ENCODE results near the gene ADPRHL1. TPM values are rescaled to one million over a fixed set of nuclear protein-coding genes. Genes with fewer than 3 reads are reported as not detected.
A peak's percentile ranks its signal among the peaks of the same experiment; 100 is the strongest.

Gene ADPRHL1
- total RNA-seq: 0.20 and 0.44 TPM in 2 replicates

DNA sequence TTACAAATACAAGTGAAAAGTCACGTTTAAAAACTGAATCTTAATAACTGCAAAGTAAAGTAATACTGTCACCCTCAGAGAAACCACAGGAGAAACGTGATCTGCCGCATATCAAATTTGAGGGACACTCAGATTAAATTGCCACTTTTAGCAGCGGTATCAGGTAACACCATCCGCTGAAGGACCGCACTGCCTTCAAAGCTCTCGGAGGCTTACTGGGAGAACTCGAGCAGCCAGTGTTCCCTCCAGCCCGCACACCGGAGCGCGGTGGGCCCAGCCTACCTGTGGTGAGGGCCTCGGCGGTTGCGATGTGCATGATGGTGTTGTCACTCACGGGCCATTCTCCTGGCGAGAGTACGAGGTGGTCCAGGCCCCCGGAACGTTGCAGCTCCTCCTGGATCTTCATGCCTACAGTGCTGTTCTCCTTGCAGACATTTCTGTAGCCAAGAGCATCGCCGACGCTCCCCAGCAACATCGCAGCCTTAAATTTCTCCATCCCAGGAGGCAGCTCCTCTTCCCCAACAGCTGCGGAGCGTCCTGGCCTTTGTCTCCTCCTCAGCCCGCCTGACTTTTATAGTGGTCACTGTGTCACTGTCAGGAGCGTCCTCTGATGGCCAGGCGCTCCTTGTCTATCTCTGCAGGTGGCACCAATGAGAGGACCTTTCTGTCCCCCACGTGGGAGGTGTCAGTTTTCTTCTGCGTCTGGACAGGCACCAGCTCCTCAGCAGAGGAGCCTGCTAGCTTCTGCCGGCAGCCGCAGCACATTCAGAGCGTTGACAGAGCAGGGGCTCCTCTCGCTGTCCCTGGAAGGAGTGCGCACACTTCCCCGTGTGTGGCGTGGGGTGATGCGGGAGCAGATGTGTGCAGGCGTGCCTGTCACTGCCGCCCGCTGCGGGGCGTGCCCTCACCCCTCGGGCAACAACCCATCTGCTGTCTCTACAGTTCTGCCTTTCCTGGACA lies at the start of gene ADPRHL1:
Gene ADPRHL1 (minus strand): TSS at position 547 of the 960 bp plus-strand sequence. CDS start 51 bp downstream, at position 496.
- DNase-seq (ENCODE audit: low read depth in 2 of 2): no peak

DNA sequence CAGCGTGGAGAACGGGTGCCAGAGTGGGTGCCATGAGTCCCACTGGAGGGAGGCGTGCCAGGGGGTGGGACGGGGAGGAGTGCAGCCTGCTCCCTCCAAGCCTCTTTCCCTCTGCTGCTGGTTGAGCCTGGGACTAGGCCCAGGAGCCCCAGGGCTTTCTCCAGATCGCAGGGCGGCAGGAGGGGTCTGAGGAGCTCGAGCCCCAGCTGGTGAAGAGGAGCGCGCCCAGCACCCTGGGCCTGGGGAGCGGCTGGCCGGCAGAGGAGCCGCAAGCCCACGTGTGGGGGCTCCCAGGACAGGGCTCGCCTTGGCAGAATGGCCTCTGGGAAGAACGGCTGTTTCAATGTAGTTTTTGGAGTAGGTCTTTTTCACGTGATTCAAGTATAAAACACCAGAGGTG lies 49.4 kb upstream of the ADPRHL1 start:
- DNase-seq (ENCODE audit: low read depth in 2 of 2): no peak

DNA sequence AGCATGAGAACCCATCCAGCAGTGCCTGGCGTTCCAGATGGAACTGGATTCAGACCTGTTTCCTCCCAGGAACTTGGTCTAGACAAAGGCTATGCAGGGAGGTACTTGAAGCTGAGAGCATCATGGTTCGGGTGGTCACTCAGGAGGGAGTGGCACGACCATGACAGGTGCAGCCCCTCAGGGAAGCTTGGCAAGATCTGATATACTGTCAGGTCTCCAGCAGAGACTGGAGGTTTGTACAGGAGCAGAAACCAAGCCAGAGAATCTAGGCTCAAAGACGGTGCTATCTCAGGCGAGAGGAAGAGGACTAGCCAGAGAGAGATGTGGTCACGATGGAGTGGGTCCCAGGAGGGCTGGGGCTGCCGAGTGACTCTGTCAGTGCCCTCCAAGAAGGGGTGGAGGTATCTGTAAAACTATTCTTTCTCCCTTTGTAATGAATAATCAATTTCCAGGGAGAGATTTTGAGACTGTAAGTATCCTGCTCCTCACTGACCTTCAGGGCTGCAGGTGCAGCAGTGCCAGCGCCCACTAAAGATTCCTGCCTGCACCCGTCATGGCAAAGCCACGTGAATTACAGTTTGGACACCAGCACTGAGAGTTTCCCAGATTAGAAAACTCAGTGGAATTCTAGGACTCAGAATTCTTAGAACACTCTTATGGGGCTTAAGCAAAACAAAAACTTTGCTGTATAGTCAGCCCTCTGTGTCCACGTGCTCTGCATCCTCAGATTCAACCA lies 47.4 kb upstream of the ADPRHL1 start:
- DNase-seq (ENCODE audit: low read depth in 2 of 2): no peak

DNA sequence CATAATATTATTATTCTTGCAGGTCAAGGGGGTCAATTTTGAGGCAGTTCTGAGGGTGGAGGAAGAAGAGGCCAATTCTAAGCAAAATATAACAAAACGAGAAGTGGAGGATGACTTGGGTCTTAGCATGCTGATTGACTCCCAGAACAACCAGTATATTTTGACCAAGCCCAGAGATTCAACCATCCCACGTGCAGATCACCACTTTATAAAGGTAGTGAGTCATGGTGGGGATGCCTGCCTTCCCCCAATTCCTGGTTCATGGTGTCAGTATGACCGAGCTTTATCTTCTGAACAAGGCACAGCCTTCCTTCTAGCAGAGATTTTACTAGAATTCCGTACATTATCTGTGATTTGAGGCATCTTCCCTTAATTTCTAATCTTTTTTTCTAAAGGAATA lies 46.6 kb upstream of the ADPRHL1 start:
- DNase-seq (ENCODE audit: low read depth in 2 of 2): peak in 1 of 2 donors; percentile 41

DNA sequence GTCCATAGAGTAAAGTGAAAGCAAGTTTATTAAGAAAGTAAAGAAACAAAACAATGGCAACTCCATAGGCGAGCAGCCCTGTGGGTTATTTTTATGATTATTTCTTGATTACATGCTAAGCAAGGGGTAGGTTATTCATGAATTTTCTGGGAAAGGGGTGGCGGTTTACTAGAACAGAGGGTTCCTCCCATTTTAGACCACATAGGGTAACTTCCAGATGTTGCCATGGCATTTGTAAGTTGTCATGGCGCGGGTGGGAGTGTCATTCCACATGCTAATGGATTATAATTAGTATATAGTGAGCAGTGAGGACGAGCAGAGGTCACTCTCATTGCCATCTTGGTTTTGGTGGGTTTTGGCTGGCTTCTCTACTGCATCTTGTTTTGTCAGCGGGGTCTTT lies 45.6 kb upstream of the ADPRHL1 start:
- no peak for DNase-seq (ENCODE audit: low read depth in 2 of 2)

DNA sequence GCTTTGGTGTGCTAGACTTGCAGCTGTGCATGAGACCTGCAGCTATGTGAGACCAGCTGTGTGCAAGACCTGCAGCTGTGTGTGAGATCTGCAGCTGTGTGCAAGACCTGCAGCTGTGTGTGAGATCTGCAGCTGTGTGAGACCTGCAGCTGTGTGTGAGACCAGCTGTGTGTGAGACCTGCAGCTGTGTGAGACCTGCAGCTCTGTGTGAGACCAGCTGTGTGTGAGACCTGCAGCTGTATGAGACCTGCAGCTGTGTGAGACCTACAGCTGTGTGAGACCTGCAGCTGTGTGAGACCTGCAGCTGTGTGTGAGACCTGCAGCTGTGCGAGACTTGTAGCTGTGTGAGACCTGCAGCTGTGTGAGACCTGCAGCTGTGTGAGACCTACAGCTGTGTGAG lies 43.9 kb upstream of the ADPRHL1 start:
- DNase-seq (ENCODE audit: low read depth in 2 of 2): no peak

DNA sequence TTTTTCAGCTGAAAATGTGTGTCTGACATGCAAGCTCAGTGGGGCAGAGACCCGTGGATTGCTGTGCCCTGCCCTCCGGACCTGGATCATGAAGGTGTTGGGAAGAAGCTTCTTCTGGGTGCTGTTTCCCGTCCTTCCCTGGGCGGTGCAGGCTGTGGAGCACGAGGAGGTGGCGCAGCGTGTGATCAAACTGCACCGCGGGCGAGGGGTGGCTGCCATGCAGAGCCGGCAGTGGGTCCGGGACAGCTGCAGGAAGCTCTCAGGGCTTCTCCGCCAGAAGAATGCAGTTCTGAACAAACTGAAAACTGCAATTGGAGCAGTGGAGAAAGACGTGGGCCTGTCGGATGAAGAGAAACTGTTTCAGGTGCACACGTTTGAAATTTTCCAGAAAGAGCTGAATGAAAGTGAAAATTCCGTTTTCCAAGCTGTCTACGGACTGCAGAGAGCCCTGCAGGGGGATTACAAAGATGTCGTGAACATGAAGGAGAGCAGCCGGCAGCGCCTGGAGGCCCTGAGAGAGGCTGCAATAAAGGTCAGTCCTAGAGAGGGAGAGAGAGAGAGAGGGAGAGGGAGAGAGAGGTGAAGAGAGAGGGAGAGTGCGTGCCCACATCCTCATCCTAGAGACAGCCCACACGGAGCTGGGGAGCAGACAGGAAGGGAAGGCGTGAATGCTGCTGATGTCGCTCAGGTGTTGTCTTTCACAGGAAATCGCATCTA lies 42.4 kb upstream of the ADPRHL1 start:
- DNase-seq (ENCODE audit: low read depth in 2 of 2): peak in 1 of 2 donors; percentile 35

DNA sequence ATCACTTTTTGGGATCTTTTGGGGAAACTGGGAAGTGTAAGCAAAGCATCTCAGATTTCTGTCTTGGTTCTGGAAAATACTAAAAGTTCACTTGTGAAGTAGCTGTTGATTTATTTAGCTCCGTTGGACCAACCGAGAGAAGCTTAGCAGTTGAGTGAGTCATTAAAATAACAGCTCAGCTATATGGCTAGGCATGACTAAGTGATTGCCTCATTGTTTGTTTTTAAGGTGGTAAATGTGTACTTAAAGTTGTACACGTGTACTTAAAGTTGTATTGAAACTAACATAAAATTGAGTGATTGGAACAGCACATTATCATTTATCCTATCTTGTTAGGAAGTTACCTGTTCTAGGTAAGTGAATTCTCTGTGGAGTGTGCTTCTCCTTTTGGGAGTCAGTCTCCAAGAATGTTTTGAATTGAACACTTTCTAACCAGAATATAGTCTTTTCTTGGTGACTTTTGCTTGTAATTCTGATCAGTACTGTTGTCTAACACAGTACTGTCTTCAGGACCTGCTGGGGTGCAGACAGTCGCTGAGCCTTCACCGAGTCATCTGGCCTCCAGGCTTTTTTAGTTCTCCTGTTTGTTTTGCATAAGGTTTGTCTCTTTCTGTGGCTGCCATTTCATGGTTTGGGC lies 40.1 kb upstream of the ADPRHL1 start:
- peak; percentile 82 to 94 for DNase-seq (ENCODE audit: low read depth in 2 of 2)

DNA sequence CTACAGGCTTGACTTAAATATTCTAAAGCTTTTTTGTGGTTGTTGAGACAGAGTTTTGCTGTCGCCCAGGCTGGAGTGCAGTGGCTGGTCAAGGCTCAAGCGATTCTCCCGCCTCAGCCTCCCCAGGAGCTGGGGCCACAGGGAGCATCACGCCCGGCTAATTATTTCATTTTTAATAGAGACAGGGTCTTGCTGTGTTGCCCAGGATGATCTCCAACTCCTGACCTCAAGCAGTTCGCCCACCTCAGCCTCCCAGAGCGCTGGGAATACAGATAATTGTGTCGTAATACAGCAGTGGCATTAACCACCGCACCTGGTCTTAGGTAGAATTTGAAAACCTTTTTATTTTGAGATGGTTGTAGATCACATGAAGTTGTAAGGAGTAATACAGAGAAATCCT lies 38.7 kb upstream of the ADPRHL1 start:
- no peak for DNase-seq (ENCODE audit: low read depth in 2 of 2)

DNA sequence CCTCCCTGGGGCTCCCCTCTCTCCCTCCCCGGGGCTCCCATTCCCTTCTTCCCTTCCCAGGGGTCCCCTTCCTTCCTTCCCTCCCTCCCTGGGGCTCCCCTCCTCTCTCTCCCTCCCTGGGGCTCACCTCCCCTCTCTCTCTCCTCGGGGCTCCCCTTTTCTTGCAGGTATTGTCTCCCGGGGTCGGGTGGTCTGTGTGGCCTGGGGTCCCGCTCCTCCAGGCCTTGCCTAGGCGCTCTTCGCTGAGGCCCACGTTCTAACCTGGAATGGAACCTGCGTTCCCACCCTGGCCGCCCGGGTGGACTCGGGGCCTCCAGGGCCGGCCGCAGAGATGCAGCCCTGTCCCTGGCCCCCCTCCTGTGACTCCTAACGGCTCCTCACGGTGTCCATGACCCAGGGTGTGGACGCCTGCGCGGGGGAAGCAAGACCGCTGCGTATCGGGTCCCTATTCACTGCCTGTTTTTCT lies 38.2 kb upstream of the ADPRHL1 start:
- DNase-seq (ENCODE audit: low read depth in 2 of 2): peak; percentile 39 to 50

DNA sequence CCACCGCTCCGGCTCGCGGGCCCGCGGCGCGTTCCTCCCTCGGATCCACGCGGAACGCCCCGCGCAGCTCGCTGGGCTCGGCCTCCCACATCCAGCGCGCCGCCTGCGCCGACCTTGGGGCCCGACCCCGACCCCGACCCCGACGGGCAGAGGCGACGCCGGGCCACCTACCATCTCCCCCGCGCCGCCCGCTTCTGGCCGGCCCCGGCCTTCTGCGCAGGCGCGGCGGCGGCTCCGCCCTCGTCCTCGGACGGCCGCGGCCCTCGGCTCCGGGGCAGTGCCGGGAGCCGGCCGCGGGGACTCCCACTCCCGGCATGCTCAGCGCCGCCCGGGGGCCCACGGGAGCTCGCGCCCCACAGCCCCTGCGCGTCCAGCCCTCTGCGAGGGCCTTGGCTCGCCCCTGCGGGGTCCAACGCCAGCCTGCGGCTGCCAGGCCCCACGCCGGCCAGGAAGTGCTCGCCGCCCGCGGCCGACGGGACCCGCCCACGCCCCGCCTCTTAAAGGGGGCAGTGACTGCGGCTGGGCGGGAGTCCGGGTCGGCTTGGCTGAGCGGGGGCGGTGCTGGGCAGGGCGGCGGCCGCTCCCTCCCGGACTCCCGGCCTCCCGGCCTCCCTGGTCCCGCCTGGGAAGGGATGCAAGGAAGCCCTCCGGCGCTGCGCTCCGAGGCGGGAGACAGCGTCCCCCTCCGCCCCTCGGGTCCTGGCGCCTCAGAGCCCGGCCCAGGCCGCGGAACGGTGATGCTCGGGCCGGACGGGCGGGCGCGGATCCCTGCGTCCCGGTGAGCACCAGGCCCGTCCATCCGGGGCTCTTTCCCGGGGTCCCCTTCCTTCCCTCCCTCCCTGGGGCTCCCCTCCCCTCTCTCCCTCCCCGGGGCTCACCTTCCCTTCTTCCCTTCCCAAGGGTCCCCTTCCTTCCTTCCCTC lies 37.5 kb upstream of the ADPRHL1 start, which contains the start of gene DCUN1D2:
Gene DCUN1D2 (minus strand): TSS at position 216 of the 922 bp plus-strand sequence. CDS start 42 bp downstream, at position 174.
- peak; percentile 98 to 99 for DNase-seq (ENCODE audit: low read depth in 2 of 2)

DNA sequence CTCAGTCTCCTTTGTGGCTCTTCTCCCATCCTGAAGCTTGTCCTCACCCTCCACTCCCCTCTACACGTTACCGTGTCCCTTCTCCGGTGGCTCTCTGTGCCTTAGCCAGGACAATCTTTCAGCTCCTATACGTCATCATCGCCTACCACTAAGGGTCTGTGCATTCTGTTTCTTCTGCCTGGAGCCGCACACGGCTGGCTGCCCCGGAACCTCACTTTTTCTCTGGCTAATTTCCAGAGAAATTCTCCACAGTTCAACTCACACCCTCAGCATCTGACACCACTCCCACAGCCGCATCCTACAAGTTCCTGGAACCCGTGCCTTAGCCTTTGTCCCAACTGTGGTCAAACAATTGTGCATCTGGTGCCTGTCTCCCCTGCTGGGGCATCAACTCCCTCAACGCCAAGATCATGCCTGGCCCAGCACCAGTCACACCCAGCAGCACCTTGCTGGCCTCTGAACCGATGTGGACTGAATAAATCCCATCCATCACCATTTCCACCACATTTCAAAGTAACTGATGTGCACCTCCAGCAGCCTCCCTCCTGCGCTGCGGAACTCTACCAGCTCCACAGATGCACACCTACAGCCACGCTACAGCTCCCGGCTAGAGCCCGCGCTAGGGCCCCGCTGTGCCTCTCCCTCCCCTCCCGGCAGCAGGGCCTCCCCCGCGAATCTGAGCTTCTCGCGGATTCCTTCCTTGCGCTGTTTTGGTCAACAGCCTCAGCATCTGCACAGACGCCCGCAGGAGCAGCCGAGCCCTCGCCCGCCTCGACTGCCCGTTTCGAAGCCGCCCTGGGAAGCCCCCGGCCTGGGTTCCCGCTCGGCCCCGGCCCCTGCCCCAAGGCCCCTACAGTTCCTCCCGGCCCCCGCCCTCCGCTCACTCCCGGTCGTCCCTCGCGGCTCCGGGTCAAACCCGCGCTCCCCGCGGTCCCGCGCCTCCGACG lies 36.5 kb upstream of the ADPRHL1 start:
- peak; percentile 43 to 51 for DNase-seq (ENCODE audit: low read depth in 2 of 2)

DNA sequence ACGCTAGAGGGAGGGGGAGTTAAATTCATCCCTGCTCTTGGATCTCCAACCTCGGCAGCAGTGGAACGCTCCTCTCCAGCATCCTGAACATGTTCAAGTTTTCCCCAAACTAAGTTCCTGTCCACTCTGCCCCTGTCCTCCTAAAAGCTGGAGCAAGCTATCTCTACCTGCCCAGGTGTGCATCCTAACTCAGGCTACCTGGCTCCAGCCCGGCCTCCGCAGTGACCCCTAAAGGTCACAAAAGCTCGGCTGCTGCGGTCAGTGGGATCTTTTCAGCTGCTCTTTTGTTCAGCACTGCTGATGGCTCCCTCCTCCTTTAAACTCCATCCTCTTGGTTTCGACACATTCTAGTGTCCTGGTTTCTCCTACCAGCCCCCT lies 35.9 kb upstream of the ADPRHL1 start:
- DNase-seq (ENCODE audit: low read depth in 2 of 2): no peak

DNA sequence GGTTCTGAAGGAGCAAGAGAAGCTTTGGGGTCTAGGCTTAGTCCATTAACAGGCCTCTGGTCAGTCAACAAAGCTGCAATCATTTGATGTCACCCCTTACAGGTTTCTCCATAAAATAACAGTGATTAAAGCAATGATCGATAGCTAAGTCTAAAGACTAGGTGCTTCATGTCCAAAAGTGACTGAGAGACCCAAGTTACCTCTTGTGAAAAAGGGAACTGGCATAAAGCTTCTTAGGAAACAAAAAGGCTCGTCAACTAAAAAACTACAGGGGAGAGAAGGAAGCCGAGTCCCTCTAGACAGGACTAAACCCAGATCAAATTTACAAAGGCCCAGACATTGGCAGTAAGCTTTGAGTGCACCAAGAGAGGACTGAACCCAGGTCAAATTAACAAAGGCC lies 35.0 kb upstream of the ADPRHL1 start:
- no peak for DNase-seq (ENCODE audit: low read depth in 2 of 2)

DNA sequence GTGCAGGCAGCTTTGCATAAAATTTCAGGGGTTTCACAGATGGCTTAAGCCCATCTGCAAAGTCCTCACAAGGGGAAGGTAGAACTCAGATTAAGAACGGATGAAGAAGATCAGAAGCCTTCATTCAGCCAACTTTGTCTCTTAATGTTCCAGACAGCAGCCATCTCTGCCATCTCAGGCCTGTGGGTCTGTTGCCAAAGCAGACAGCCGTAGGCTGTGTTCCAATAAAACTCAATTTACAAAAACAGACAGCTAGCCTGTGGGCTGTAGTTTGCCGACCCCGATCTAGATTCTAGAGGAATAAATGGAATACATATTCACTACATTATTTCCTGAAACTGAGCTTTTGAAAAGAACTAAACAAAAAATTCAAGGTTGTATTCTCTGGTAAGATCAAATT lies 33.4 kb upstream of the ADPRHL1 start:
- no peak for DNase-seq (ENCODE audit: low read depth in 2 of 2)

DNA sequence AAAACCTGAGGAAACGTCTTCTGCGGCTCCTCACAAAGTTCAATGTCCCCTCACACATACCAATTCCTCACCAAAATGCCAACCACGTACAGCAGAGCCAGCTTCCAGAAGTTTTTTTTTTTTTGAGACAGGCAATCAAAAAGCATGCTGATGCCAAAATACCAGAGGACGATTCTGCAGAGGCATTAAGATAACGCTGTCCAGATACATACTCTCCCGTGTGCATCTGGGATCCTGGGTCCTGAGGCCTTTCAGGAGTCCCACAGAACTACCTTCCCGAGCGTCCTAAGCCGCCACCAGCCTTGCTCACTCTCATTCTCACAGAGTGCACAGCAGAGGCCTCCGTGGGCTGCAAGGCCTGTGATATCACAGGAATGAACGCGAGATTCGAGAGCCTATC lies 32.3 kb upstream of the ADPRHL1 start:
- no peak for DNase-seq (ENCODE audit: low read depth in 2 of 2)

DNA sequence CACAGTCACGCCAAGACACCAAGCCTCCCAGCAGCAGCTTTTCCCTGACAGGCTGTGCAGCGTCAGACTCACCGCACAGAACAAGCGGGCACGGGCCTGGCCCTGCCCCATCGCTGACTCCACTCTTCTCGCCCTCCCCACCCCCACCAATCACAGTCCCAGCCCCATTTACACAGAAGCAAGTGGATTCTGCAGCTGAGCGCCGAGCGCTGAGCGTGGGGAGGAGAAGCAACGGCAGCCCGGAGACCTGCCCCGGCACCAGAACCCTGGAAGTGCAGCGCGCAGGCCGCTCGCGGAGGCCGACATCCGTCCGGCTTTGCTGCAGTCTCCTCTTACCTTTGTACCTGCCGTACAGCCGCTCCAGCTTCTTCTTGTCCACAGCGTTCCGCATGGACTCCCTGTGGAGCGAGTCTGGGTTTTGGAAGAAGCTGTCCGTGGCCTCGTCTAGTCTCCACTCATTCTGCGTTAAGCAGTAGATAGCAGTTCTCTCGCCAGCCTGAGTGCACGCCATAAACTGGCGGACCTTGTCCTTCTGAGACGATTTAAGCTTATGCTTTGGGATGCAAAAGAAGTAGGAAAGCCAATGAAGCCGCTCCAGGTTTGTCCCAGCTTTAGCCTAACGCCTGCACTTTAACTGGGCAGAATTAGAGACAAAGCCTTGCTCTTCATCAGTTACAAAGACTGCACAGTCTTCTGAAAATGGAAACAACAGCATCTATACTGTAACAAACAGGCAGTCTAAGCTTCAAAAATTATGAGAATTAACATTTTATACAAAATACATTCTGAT lies 30.4 kb upstream of the ADPRHL1 start:
- DNase-seq (ENCODE audit: low read depth in 2 of 2): no peak

DNA sequence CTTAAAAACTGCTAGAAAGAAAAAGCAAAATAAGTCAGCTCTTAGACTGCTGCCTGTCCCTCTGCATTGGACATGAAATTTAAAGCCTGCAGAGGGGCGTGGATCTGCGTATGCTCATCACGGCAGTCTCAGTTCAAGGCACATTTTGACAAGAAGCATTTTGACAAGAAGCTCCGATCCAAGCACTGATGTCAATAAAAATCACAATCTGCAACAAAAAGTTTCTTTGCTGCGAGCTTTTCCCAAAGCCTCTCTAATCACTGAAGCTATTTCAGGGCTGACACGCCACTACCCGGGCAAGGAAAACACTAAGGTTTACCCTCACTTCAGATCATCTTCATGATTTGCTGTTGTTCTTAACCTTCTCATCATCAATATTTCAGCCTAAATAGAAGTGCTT lies 29.8 kb upstream of the ADPRHL1 start:
- DNase-seq (ENCODE audit: low read depth in 2 of 2): no peak
